ENCODE results near the gene LARGE1. TPM values are rescaled to one million over a fixed set of nuclear protein-coding genes. Genes with fewer than 3 reads are reported as not detected.
"Not testable (repeated sequence)": the region's sequence is repeated elsewhere in the genome, so short reads cannot be mapped to it uniquely, and the experiment has no call there.

Gene LARGE1
- total RNA-seq, 1 donor from 2014 or later: 81.6 TPM

DNA sequence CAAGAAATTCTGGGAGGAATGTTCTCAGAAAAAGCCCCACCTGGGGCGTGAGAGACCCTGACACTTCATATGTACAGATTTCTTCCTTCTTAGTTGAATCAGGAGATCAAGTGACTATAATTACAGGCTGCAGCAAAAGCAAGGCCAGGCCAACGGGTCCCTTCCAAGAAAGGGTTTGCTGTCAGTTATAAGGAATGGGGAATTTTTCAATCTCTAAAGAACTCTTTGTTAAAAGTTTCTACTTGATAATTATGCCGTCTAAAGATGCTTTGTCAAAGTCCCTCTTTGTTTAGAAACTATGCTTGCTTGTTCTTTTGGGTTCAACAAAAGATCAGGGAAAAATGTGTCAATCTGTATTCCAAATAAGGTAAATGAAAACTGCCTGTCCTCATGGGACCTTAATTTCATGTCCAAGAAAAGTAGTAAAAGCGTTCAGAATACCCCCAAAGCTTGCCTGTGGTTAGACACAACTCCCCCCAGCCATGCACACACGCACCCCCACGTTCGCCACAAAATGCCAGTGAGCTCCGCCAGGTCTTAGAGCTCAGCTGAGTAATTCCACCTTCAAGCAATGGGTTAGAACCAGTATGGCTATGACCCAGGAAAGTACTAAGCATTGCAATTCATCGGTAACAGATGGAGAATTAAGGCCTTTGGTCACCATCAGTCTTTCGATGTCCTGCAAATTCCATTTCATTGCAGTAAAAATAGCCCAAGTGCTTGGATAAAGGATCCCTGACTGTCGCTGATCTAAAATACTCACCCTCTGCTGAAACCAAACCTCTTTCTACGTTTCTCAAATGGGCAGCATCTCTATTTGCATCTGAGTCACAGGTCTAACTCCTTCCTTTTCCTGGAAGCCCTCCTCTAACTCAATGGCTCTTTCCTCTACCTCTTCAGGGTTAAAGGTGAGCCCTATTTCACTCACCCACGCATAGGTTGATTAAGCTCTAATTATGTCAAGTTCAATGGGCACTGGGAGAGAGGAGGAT, 442.9 kb downstream of the LARGE1 start:
- no peak for DNase-seq (ENCODE audit: low spot score)

GRCh38 chr22:33476716-33477115, 443.6 kb downstream of the LARGE1 start:
- DNase-seq (ENCODE audit: low spot score): no peak

- no peak for DNase-seq (ENCODE audit: low spot score)
Measured at GRCh38 chr22:33476206-33476605, 444.1 kb downstream of the LARGE1 start.

DNA sequence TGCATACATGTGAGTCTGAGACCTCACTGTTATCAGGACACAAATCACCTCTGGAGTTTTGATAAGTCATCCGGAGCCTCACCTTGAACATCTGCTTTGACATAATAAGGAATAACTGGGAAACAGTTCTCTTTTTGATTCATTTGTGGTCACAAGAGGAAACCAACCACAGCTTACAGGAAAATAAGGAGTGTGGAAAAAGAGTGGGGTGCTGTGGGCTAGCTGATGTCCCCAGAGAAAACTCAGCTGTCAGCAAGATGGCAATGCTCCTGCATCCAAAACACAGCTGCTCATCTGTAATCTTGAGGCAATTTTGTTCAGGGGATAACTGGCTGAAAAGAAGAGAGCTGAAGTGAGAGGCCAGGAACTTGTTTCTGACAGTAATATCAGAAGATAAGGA, 445.7 kb downstream of the LARGE1 start:
- DNase-seq (ENCODE audit: low spot score): no peak

GRCh38 chr22:33472462-33473344, 447.6 kb downstream of the LARGE1 start:
- no peak for DNase-seq (ENCODE audit: low spot score)

GRCh38 chr22:33470456-33470855, 449.8 kb downstream of the LARGE1 start:
- no peak for DNase-seq (ENCODE audit: low spot score)

DNA sequence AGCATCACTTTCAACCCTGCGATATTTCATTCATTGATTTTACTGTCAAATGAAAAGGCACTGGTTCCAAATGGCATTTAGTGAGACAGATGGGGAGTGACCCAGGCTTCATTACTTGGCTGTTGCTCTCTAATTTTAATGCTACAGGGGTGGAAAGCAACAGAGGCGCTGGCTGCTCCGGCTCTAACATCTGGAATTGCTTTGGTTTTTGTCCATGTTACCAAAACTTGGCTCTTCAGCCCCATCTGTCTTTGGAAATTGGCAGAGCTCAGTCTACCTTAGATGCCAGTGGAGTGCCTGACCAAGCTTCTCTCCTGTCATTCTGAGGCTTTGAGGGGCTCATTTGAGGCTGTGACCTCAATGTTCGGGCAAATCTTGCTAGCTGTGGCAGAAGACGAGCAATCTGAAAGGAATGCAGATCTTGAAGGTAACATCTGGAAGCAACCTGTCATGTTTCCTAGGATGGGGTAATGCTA, 452.6 kb downstream of the LARGE1 start:
- DNase-seq (ENCODE audit: low spot score): no peak

GRCh38 chr22:33467080-33467479, 453.2 kb downstream of the LARGE1 start:
- no peak for DNase-seq (ENCODE audit: low spot score)

GRCh38 chr22:33465554-33465953, 454.7 kb downstream of the LARGE1 start:
- no peak for DNase-seq (ENCODE audit: low spot score)

GRCh38 chr22:33464698-33465097, 455.6 kb downstream of the LARGE1 start:
- DNase-seq (ENCODE audit: low spot score): no peak

DNA sequence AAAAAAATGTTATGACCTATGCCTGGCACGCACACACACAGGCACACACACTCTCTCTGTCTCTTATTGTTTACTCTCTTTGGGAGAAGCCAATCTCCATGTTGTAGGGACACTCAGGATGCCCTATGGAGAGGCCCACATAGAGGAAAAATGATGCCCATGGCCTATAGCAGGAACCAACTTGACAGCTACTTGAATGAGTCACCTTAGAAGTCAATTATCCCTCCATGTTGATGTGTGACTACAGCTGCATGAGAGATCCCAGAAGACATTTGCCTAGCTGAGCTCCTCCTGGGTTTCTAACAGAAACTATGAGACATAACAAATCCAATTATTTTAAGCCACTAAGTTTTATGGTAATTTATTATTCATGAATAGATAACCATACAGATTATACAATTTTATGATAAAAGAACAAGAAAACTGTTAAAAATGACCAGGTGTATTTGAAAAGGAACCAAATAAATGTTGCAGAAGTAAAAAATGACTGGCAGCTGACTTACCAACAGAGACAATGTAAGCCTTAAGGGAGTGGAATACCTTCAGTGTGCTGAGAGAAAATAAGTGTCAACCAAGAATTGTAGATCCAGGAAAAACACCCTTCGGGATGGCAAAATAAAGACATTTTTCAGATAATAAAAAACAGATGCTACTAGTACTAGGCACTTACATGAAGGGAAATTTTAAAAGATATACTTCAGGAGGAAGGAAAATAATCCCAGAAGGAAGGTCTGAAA, 458.4 kb downstream of the LARGE1 start:
- no peak for DNase-seq (ENCODE audit: low spot score)

DNA sequence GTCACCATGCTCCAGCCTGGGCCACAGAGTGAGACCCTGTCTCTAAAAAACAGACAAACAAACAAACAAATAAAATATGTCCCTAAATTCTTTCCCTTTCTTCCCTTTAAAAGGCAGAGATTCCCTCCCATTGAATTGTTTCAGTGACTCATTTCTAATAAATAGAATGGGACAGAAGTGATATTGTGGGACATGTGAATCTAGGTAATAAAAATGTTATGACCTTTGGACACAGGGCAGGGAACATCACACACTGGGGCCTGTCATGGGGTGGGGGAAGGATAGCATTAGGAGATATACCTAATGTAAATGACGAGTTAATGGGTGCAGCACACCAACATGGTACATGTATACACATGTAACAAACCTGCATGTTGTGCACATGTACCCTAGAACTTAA, 459.0 kb downstream of the LARGE1 start:
- DNase-seq (ENCODE audit: low spot score): not testable (repeated sequence)

- DNase-seq (ENCODE audit: low spot score): no peak
Measured at GRCh38 chr22:33459137-33459536, 461.1 kb downstream of the LARGE1 start.

DNA sequence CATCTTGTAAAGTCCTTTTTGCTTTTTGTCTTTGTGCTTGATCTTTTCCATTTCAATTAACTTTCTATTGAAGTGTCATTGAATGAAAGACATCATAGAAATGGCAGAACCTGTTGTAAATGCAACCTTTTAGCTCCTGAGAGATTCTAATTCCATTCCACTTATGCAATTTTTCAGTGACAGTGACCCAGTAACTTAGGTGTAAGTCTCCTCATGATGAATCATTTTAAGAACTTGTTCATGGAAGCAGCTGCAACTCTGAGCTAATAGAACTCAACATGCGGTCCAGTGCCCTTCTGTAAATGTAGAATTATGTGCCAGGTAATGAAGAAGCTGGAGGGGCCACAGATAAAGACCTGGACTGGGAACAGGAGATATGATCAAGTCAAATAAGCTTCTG, 463.8 kb downstream of the LARGE1 start:
- no peak for DNase-seq (ENCODE audit: low spot score)

DNA sequence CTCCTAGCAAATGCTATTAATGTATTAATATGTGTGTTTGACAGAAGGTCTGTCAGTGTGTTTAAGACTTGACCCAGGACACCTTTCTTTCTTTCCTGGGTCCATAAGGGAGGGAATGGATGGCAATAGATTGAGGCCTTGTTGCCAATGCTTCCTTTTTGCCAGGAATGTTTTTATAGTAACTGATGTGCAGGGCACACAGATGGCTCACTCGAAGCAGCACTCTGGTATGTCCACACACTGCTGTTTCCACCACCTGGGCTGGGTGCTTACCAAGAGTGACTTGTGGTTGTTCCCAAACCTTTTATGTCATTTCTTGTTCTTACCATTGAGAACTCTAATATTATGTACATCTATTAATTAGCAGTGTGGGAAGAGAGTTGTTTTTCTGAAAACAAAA, 465.2 kb downstream of the LARGE1 start:
- no peak for DNase-seq (ENCODE audit: low spot score)

GRCh38 chr22:33451866-33452469, 468.3 kb downstream of the LARGE1 start:
- no peak for DNase-seq (ENCODE audit: low spot score)

DNA sequence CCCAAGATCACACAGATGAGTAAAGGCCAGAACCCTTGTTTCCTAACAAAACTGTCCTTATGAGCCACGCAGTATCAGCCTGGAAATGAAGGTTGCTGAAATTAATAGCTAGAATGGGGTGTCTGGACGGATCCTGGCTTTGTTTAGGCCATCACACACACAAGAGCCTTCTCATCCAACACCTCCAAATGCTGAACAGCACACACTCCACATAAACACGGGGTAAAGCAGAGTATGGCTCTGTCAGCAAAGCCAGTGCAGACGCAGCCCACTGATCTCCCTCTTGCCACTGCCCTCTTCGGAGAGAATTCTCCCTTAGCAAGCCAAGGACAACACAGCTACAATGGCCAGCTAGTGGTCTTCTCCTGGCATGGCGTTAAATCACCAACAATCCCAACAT, 469.5 kb downstream of the LARGE1 start:
- no peak for DNase-seq (ENCODE audit: low spot score)

DNA sequence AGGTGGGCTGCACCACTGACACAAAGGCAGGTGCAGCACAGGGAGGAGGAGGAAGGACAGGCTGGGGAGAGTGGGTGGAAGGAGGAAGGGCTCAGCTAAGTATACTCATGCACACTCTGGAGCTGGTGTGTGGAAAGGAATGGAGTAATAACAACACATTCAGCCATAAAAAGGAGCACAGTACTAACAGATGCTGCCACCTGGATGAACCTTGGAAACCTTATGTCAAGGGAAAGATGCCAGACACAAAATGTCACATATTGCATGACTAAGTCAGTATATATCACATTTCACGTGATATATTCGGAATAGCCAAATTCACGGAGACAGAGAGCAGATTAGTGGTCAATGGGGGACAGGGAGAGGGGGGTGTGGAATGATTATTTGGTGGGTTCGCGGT, 472.5 kb downstream of the LARGE1 start:
- DNase-seq (ENCODE audit: low spot score): no peak

GRCh38 chr22:33443683-33444082, 476.6 kb downstream of the LARGE1 start:
- DNase-seq (ENCODE audit: low spot score): no peak

DNA sequence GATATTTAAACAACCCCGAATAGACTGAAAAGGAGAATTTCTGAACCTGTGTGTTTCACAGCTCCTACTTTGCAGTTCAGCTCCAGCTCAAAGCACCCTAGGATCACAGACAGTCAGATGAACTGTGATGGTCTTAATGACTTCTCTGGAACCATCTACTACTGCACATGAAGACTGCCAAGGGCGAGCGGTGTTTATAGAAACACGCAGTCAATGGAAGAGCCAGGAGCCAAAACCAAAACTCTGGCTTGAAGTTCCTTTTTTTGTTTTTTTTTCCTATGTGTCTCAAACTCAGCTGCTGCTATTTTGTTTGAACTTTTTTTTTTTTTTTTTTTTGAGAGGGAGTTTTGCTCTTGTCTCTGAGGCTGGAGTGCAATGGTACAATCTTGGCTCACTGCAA, 479.5 kb downstream of the LARGE1 start:
- no peak for DNase-seq (ENCODE audit: low spot score)

DNA sequence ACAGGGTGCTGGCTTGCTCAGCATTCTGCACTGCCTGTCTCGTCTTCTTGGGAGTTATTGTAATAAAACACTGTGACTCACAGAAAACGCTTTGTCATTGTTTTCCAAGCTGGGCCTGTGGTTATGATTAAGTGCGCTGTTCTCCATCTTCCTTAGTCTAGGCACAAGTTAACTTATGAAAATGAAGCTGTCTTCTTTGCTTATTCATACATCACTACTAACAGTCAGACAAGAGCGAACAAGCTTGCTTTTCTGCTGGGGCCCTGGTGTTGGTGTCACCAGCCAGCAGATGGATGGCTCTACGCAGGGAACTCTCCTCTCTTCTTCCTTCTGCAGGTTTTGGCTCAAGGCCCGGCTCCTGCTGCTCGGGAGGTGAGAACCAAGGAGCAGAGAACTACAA, 482.0 kb downstream of the LARGE1 start:
- DNase-seq (ENCODE audit: low spot score): no peak

All from ureter (tissue), 1 donor.